Astrocyte (in vitro differentiated cells and primary cell): Measurements from ENCODE around the gene NUCB2.

Experiments
- EZH2 ChIP-seq: IDR thresholded peaks from 2 replicates; pipeline ENCODE4 v1.6.1; 2012; ENCODE audit warnings: mild to moderate bottlenecking, low read length, inconsistent platforms; ENCODE audit not compliant: insufficient read depth
- TF ChIP-seq, protein P1 (sequence below): IDR thresholded peaks from 2 replicates; pipeline ENCODE4 v1.5.1; 2011; ENCODE audit warnings: low read depth, mild to moderate bottlenecking, inconsistent platforms, low read length, moderate library complexity; ENCODE audit not compliant: insufficient read depth

DNA sequence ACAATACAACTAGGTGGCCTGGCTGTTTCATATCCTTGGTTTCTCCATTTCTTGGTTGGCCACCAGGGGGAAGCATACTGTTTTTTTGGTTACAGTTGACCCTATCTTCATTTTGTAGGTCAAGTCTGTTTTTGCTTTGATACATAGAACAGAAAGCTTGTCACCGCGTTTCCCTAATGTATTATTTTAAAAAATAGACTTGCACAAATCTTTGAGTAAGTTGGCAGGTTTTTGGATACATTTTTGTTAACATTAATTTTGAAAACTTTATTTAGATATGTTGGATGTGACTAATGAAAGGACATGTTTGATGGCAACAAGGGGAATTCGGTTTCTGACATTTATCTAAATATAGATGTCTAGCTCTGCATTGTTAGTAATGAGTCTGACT lies 78.1 kb downstream of the NUCB2 start:
- TF ChIP-seq EZH2: no peak
- TF ChIP-seq, protein P1, sequence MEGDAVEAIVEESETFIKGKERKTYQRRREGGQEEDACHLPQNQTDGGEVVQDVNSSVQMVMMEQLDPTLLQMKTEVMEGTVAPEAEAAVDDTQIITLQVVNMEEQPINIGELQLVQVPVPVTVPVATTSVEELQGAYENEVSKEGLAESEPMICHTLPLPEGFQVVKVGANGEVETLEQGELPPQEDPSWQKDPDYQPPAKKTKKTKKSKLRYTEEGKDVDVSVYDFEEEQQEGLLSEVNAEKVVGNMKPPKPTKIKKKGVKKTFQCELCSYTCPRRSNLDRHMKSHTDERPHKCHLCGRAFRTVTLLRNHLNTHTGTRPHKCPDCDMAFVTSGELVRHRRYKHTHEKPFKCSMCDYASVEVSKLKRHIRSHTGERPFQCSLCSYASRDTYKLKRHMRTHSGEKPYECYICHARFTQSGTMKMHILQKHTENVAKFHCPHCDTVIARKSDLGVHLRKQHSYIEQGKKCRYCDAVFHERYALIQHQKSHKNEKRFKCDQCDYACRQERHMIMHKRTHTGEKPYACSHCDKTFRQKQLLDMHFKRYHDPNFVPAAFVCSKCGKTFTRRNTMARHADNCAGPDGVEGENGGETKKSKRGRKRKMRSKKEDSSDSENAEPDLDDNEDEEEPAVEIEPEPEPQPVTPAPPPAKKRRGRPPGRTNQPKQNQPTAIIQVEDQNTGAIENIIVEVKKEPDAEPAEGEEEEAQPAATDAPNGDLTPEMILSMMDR: peak; percentile 59
